ENCODE measurements around the gene ZDHHC7. TPM values are rescaled to one million over a fixed set of nuclear protein-coding genes. Genes with fewer than 3 reads are reported as not detected.

Gene ZDHHC7
- total RNA-seq, 3 donors from 2014 or later: 27.2 to 34.6 (median 31.8) TPM

GRCh38 chr16:85003076-85003475 is 8.3 kb downstream of the ZDHHC7 start:
- Mint-ChIP-seq H3K27me3 (ENCODE audit: low read depth) (no peaks in the 10 kb centered on the region), H3K4me1 (ENCODE audit: low read depth) (peaks cover 58% of the 10 kb centered on the region), H3K9me3 (no peaks in the 10 kb centered on the region), H3K36me3 (ENCODE audit: insufficient read depth) (peaks cover 11% of the 10 kb centered on the region), H3K4me3 (peak overlapping the region; percentile 44)
- ATAC-seq: no peak
- DNase-seq: no peak

DNA sequence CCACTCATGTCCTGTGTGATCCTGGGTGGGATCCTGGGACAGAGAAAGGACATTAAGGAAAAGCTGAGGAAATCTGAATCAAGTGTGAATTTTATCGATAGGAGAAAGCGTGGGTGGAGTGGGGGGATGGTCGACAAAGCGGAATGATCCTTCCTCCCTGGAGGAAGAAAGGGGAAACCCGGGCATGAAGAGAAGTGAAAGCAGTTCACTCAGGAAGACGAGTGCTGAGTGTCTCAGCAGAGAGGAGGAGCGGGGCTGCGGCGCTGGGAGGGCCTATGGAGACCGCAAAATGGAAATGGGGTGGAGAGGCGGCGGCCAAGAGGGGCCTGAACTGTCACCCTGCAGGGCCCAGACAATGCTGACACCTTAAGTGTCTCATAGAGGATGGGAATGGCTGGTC is 8.7 kb downstream of the ZDHHC7 start:
- H3K9me3 Mint-ChIP-seq: no peaks in the 10 kb centered on the region
- ATAC-seq: no peak
- no peaks in the 10 kb centered on the region for H3K27me3 Mint-ChIP-seq (ENCODE audit: low read depth)
- H3K4me1 Mint-ChIP-seq (ENCODE audit: low read depth): peaks cover 55% of the 10 kb centered on the region
- H3K36me3 Mint-ChIP-seq (ENCODE audit: insufficient read depth): peaks cover 11% of the 10 kb centered on the region
- no peak for DNase-seq
- H3K4me3 Mint-ChIP-seq: peak overlapping the region; percentile 44

GRCh38 chr16:85002099-85002541 is 9.2 kb downstream of the ZDHHC7 start:
- Mint-ChIP-seq H3K4me1 (ENCODE audit: low read depth) (peaks cover 50% of the 10 kb centered on the region), H3K9me3 (no peaks in the 10 kb centered on the region), H3K27me3 (ENCODE audit: low read depth) (no peaks in the 10 kb centered on the region), H3K4me3 (no peak overlapping the region), H3K36me3 (ENCODE audit: insufficient read depth) (peaks cover 11% of the 10 kb centered on the region)
- DNase-seq (no peak), ATAC-seq (no peak)

GRCh38 chr16:84999857-85000480 is 11.4 kb downstream of the ZDHHC7 start:
- Mint-ChIP-seq H3K4me3 (no peak overlapping the region), H3K36me3 (ENCODE audit: insufficient read depth) (peaks cover 14% of the 10 kb centered on the region), H3K27me3 (ENCODE audit: low read depth) (no peaks in the 10 kb centered on the region), H3K9me3 (no peaks in the 10 kb centered on the region), H3K4me1 (ENCODE audit: low read depth) (peaks cover 47% of the 10 kb centered on the region)
- DNase-seq (no peak), ATAC-seq (no peak)

- no peaks in the 10 kb centered on the region for H3K27me3 Mint-ChIP-seq (ENCODE audit: low read depth)
- ATAC-seq (no peak), DNase-seq (no peak)
- H3K9me3 Mint-ChIP-seq: no peaks in the 10 kb centered on the region
- H3K36me3 Mint-ChIP-seq (ENCODE audit: insufficient read depth): peaks cover 17% of the 10 kb centered on the region
- H3K4me3 Mint-ChIP-seq: no peak overlapping the region
- H3K4me1 Mint-ChIP-seq (ENCODE audit: low read depth): peaks cover 42% of the 10 kb centered on the region
These were observed 12.1 kb downstream of the ZDHHC7 start for GRCh38 chr16:84999200-84999599.

DNA sequence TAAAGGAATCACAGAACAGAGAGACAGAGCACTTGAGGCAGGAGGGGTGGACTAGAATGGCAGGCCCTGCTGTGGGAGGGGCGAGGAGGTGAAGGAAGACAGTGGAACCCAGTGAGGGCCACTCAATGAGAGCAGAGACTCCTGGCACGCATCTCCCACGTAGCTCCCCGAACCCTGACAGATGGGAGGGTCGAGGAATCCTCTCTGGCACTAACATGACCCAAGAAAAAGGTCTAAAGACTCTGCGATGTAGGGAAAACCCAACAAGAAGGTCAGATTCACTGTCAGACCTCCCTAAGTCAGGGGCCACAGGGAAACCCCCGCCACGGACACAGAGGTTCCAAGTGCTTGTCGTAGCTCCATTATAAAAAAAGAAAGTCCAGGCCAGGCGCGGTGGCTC is 15.0 kb downstream of the ZDHHC7 start:
- H3K9me3 Mint-ChIP-seq: no peaks in the 10 kb centered on the region
- ATAC-seq (no peak), DNase-seq (no peak)
- H3K4me1 Mint-ChIP-seq (ENCODE audit: low read depth): peaks cover 18% of the 10 kb centered on the region
- peaks cover 21% of the 10 kb centered on the region for H3K36me3 Mint-ChIP-seq (ENCODE audit: insufficient read depth)
- no peak overlapping the region for H3K4me3 Mint-ChIP-seq
- H3K27me3 Mint-ChIP-seq (ENCODE audit: low read depth): no peaks in the 10 kb centered on the region

GRCh38 chr16:84995663-84996062 is 15.7 kb downstream of the ZDHHC7 start:
- no peak overlapping the region for H3K4me3 Mint-ChIP-seq
- ATAC-seq (peak in 1 of 2 donors; percentile 43), DNase-seq (no peak)
- peaks cover 25% of the 10 kb centered on the region for H3K36me3 Mint-ChIP-seq (ENCODE audit: insufficient read depth)
- no peaks in the 10 kb centered on the region for H3K27me3 Mint-ChIP-seq (ENCODE audit: low read depth)
- no peaks in the 10 kb centered on the region for H3K9me3 Mint-ChIP-seq
- peaks cover 17% of the 10 kb centered on the region for H3K4me1 Mint-ChIP-seq (ENCODE audit: low read depth)

- Mint-ChIP-seq H3K4me3 (no peak overlapping the region), H3K4me1 (ENCODE audit: low read depth) (peaks cover 12% of the 10 kb centered on the region), H3K36me3 (ENCODE audit: insufficient read depth) (peaks cover 34% of the 10 kb centered on the region), H3K27me3 (ENCODE audit: low read depth) (no peaks in the 10 kb centered on the region), H3K9me3 (no peaks in the 10 kb centered on the region)
- DNase-seq (no peak), ATAC-seq (no peak)
These were observed 17.4 kb downstream of the ZDHHC7 start for GRCh38 chr16:84993926-84994325.

DNA sequence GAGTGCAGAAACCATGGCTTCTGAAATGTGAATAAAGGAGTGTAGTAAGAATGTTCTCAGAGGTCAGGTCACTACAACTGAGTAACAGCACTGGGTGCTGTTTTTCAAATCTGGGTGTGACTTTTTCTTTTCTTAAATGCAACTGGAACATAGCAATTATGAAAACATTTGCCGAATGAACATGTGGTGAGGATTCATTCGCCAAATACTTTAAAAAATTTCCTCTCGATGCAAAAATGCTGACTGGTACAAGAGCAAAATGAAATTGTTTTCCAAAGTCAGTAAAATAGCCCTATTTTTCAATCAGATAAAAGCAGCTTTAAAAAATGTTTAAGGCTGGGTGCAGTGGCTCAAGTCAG is 18.6 kb downstream of the ZDHHC7 start:
- peaks cover 38% of the 10 kb centered on the region for H3K36me3 Mint-ChIP-seq (ENCODE audit: insufficient read depth)
- ATAC-seq (no peak), DNase-seq (no peak)
- H3K4me1 Mint-ChIP-seq (ENCODE audit: low read depth): peaks cover 10% of the 10 kb centered on the region
- no peak overlapping the region for H3K4me3 Mint-ChIP-seq
- no peaks in the 10 kb centered on the region for H3K9me3 Mint-ChIP-seq
- H3K27me3 Mint-ChIP-seq (ENCODE audit: low read depth): no peaks in the 10 kb centered on the region

DNA sequence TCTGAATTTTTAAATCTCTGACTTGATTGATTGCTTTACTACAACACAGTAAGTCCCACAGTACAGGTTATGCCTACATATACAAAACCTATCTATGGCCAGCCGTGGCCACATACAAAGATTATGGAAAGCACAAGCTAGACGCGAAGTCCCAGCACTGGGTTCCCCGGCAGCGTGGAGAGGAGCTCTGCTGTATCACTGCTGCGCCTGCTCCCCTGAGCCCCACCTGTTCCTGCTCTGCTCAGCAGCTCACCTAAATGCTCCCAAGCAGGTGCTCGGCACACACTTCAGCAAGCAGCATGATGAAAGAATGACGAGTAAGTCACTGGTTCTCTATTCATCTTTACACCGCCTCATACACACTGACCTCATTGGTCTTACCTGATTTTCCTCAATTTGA is 20.6 kb downstream of the ZDHHC7 start:
- ATAC-seq (no peak), DNase-seq (no peak)
- Mint-ChIP-seq H3K36me3 (ENCODE audit: insufficient read depth) (peaks cover 45% of the 10 kb centered on the region), H3K4me3 (no peak overlapping the region), H3K27me3 (ENCODE audit: low read depth) (no peaks in the 10 kb centered on the region), H3K9me3 (no peaks in the 10 kb centered on the region), H3K4me1 (ENCODE audit: low read depth) (peaks cover 16% of the 10 kb centered on the region)

GRCh38 chr16:84989749-84990620 is 21.4 kb downstream of the ZDHHC7 start:
- DNase-seq: no peak
- ATAC-seq: no peak
- no peaks in the 10 kb centered on the region for H3K27me3 Mint-ChIP-seq (ENCODE audit: low read depth)
- H3K4me3 Mint-ChIP-seq: no peak overlapping the region
- peaks cover 16% of the 10 kb centered on the region for H3K4me1 Mint-ChIP-seq (ENCODE audit: low read depth)
- H3K9me3 Mint-ChIP-seq: no peaks in the 10 kb centered on the region
- peaks cover 42% of the 10 kb centered on the region for H3K36me3 Mint-ChIP-seq (ENCODE audit: insufficient read depth)

DNA sequence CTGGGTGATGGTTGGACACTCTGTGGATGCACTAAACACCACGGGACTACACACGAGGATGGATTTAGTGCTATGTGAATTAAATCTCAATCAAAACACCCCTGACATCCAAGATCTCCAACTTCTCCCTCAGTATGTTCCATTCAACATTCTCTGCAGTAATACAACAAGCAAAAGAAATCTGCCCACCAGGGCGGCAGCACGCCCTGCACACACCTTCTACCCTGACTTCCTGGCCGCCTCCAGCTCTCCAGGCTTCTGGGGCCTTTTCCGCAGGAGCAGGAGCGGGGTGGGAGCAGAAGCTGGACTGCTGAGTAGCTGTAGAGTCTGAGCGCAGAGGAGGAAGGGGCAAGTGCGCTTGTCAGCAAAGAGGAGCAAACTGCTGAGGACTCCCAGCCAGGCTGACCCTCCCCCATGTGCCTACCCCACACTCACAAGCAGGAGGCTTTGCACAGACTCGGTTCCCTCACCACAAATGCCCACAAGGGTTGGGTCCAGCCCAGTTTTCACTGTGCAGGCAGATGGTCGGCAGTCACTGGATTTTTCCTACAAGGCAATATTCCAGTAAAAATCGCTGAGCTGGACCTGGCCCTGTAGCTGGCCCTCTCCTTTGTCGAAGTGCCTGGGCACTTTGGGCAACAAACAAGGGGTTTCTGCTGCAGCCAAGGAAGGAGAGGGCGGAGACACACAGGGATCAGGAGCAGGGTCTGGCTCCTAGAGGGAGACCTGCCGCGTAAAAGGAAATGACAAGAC is 22.8 kb downstream of the ZDHHC7 start:
- H3K27me3 Mint-ChIP-seq (ENCODE audit: low read depth): no peaks in the 10 kb centered on the region
- H3K9me3 Mint-ChIP-seq: no peaks in the 10 kb centered on the region
- H3K4me3 Mint-ChIP-seq: no peak overlapping the region
- no peak for DNase-seq
- no peak for ATAC-seq
- peaks cover 14% of the 10 kb centered on the region for H3K4me1 Mint-ChIP-seq (ENCODE audit: low read depth)
- H3K36me3 Mint-ChIP-seq (ENCODE audit: insufficient read depth): peaks cover 32% of the 10 kb centered on the region

GRCh38 chr16:84986879-84987278 is 24.5 kb downstream of the ZDHHC7 start:
- no peak overlapping the region for H3K4me3 Mint-ChIP-seq
- H3K27me3 Mint-ChIP-seq (ENCODE audit: low read depth): no peaks in the 10 kb centered on the region
- DNase-seq (no peak), ATAC-seq (no peak)
- no peaks in the 10 kb centered on the region for H3K9me3 Mint-ChIP-seq
- peaks cover 36% of the 10 kb centered on the region for H3K36me3 Mint-ChIP-seq (ENCODE audit: insufficient read depth)
- peaks cover 15% of the 10 kb centered on the region for H3K4me1 Mint-ChIP-seq (ENCODE audit: low read depth)

DNA sequence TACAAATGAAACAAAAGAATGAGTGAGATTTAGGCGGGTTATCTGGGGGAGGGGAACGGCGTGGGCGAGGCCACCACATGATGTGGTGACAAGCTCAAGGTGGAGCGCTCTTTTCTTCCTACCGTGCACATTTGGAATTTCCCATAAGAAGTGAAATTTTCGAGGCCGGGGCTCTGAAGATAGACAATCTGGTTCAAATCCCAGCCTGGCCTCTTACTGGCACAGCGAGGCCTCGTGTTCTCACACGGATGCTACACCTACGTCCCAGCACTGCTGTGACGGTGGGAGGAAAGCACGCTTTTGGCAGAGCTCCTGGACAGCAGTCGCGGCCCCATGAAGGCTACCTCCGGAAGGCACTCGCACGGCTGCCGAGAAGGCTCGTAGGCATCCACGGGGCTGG is 25.2 kb downstream of the ZDHHC7 start:
- H3K27me3 Mint-ChIP-seq (ENCODE audit: low read depth): no peaks in the 10 kb centered on the region
- DNase-seq (peak; percentile 20), ATAC-seq (peak; percentile 23 to 35)
- H3K9me3 Mint-ChIP-seq: no peaks in the 10 kb centered on the region
- H3K4me3 Mint-ChIP-seq: no peak overlapping the region
- H3K4me1 Mint-ChIP-seq (ENCODE audit: low read depth): peaks cover 15% of the 10 kb centered on the region
- peaks cover 36% of the 10 kb centered on the region for H3K36me3 Mint-ChIP-seq (ENCODE audit: insufficient read depth)

All from activated T-cell treated with anti-CD3 and anti-CD28 coated beads, Interleukin-2, amount 50 U/mL, for 4 hours (primary cell).